ENCODE measurements around the gene SPTBN5.

SPTBN5 gene

DNA sequence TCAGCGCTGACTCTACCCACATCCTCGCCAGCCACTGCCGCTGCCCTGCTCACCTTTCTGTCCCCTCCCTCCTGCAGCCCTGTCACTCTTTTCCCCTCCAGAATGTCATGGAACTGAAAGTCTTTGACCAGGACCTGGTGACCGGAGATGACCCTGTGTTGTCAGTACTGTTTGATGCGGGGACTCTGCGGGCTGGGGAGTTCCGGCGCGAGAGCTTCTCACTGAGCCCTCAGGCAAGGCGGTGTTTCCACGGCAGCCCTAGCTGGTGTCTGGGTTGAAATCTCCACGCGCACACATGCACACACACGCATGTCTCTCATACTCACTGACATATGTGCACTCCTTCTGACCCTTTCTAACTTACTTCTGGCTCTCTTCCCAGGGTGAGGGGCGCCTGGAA lies 53.2 kb downstream of the SPTBN5 start:
- no peak for DNase-seq

DNA sequence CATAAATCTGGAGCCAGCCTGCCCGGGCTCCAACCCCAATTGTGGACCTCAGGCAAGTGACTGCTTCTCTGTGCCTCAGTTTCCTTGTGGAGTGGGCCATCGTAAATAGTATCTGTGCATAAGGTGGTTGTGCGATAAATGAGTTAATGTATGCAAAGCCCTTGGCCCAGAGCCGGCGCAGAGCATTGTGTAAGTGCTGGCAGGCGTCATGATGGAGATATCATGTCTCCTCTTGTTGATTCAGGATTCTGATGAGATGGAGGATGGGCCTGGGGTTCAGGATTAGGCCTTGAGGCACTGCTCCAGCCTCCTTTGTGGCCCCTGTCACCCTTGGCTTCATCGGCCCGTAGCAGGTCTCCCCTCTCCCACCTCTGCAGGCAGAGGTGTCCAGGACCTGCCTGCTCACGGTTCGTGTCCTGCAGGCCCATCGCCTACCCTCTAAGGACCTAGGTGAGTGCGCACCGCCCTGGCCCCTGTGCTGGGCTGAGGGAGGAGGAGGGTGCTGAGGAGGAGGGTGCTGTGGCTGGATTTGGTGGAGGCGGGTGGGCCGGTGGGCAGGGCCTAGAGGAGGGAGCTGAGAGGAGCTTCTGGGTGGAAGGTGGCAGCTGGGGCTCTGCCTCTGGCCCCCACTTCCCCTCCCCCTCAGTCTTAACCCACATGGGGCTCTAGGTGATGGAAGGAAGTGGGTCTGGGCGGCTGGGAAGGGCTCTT lies 53.9 kb downstream of the SPTBN5 start:
- DNase-seq, result no peak

DNA sequence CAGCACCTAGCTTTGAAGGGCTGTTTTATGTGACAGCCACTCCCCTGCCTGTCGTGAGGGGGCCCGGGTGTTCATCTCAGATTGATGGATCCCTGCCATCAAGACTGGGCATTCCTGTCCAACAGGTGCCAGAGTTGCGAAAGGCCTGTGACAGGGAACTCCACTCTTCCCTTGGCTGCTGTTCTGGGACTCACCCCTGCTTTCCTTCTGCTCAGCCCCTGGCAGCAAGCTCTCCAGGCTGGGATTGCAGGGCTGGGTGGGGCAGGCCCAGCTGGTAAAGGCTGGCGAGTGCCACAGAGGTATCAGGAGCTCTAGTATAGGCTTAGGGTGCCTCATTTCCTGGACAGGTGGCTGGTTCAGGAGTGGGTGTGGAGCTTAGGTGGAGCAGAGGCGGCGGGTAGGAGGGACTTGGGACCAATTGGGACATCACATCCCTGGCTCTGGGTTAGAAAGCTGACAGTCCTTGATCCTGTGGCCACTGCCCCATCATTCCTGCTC lies 55.4 kb downstream of the SPTBN5 start, which contains the start of gene PLA2G4B:
Gene PLA2G4B, plus strand, starts transcription at position 448 of the 498 bp plus-strand sequence. CDS start 67 bp downstream, outside the sequence.
- DNase-seq, result no peak

DNA sequence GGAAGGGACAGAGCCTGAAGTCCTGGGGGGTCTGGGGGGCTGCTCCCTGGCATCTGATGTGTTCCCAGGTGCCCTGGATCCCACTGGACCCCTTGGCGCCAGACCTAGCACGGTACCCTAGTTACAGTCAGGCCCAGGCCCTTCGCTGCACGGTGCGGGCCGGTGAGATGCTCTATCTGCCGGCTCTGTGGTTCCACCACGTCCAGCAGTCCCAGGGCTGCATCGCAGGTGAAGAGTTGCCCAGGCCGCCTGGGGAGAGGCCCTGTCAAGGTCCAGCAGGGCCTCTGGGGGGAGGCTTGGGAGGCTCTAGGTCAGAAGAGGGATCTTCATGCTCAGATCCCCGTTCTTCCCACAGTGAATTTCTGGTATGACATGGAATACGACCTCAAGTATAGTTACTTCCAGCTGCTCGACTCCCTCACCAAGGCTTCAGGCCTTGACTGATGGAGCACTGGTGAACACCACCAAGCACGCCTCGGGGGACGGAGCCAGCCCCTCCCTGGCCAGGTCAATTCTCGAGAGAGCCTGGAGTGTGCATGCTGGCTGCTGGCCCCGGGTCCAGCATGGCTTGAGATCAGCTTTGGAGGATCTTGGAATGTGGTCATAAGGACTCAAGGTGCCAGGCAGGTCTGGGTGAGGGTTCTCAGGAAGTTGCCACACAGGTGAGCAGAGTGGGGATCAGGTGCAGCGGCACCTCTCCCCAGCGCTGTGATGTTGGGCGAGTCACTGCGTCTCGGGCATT lies 57.0 kb downstream of the SPTBN5 start:
- DNase-seq, result no peak

DNA sequence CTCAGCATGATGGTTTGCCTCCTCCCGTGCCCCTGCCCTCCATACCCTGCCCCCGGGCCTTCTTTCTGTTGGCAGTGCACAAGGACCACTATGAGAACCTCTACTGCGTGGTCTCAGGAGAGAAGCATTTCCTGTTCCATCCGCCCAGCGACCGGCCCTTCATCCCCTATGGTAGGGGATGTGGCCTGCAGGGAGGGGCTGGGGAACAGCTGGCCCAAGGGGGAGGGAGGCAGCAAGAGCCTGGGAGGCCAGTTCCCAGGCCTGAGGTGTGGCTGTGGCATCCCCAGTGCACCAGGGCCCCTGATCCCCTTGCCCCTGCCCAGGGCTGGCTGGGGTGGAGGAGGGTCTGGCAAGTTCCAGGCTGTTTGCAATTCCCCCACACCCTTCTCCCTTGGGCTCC lies 57.8 kb downstream of the SPTBN5 start:
- DNase-seq, result no peak

DNA sequence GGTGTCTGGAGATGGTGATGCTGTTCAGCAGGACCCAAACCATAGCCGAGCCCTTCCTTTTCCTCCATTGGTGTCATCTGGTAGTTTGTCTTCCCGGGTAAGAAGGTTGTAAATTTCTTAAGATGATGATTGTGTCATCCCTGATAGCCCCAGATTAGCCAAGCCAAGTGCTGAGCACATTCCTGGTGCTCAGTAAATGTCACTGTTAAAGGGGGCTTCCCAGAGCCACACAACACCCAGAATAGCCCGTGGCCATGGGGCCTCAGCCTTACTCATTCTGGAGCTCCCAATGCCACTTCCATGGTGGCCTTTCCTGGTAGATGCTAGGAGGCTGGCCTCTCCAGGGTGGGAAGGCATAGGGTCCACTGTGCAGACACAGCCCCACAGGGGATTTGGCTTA lies 59.8 kb downstream of the SPTBN5 start:
- no peak for DNase-seq

DNA sequence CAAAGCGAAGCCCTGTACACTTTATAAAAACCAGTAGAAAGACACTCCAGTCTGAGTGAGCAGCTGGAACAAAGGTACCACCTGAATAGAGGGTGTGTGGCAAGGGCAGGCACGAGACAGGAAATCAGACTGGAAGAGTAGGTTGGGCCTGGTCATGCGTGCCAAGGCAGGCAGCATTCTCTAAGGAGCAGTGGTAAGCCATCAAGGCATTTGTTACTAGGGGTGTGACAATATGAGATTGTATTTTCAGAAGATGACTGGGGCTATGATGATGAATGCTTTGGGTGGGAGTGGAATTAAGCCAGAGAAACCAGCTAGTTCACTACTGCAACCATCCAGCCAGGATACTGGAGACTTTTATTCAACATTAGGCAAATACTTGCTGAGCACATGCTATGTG lies 61.0 kb downstream of the SPTBN5 start:
- DNase-seq, result no peak

DNA sequence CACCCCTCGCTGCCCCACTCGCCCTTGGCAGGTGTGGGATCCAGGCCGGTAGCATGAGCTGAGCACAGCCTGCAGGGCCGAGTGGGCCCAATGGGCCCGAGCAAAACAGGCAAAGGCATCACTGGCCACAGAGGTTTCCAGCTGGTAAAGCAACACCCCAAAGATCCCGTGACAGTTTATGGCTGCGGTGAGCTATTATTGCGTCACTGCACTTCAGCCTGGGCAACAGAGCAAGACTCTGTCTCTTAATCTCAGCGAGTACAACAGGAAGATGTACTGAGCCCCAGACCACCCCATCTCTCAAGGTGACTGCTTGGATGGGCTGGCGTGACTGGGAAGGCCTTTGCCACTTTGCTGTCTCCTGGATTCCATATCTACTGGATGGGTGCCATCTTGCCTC lies 61.6 kb downstream of the SPTBN5 start:
- no peak for DNase-seq

DNA sequence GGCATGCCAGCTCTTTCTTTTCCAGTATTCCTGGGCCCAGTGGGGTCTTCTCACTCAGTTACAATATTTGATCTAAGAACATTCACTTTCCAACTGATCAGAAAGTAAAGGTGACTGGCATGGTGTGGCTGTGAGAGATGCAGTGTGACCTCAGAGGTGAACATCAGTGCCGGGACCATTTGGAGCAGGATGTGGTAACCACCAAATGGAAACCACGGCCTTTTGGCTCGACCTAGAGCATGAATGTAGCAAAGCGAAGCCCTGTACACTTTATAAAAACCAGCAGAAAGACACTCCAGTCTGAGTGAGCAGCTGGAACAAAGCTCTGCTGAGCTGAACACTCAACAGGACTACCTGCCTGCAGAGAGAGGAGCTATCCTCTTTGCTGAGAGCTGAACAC lies 62.6 kb downstream of the SPTBN5 start:
- peak in 1 of 2 experiments; percentile 6 for DNase-seq

DNA sequence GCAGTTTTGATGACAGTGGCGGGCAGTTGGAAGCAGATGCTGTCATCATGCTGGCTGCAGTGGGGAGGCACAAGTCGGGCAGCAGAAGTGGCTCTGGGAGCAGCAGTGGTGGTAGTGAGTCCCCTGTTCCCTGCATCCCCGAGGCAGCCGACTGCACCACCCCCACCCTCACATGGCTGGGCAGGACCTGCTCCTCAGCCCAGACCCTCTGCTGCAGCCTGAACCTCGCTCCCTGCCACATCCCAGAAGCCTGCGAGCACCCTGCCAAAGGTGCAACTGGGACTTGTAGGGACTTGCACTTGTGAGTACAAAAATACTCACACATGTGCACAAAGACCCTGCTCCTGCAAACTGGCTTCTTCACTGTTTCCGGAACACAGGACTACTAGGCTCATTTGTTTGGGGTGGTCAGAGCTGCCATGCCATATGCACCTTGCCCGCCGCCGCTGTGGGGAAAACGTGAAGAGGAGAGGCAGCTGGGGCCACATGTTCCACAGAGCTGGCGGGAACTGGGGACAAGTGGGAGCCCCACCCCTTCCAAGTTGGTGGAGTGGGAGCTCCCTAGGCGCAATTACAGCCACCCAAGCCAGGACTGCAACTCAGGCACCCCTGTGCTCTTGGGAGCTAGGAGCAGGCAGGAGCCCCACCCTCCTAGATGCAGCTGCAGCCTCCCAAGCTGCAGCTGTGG lies 63.8 kb downstream of the SPTBN5 start:
- DNase-seq, result no peak

DNA sequence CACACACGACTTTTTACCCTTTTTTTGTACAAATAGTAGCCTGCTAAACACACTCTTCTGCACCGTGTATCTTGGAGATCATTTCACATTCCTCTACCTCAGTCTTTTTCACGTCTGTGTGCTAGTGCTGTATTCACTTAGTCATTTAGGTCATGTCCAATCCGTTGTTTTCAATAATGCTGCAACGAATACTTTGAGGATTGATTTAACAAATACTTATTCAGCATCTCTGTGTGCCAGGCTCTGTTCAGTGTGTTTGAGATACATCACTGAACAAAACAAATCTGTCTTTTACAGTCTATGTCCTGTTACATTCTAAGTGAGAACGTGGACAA lies 65.1 kb downstream of the SPTBN5 start:
- no peak for DNase-seq

DNA sequence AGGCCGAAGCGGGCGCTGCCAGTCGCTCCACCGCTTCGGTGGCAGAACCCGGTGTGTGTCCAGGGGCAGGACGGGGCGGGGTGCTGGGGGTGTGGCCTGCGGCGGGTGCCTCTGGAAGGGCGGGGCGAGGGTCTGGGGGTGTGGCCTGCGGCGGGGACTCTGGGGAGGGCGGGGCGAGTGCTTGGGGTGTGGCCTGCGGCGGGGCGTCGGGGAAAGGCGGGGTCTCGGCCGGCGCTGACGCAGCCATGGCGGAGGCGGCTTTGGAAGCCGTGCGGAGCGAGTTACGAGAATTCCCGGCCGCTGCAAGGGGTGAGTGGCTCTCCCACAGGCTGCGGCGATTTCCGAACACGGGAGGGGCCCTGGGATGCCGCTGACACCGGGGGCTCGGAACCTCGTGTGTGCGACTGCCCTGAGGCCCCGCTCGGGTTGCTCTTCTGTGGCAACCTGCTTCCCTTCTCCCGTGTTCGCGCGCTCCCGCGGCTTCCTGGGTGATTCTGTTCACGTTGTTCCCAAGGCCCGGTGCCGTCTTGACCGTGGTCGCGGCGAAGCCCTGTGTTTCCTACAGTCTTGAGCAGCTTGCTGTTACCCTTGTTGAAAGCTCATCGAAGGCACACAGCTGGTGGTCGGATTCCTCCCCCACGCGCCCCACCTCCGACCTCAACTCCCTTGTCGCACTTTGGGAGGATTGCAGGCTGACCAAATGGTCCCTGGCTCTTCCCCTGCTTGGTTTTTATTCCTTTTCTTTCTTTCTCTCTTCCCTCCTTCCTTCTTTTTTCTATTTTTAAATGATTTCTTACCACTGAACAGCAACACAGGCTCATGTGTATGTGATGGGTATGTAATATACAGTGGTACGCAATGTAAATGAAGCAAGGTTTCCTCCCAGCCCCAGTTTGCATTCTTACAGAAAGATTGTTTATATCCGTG lies 65.7 kb downstream of the SPTBN5 start, which contains the start of gene JMJD7:
Gene JMJD7, plus strand, starts transcription at position 213 of the 927 bp plus-strand sequence. Its CDS starts 33 bp downstream, at position 246.
- peak; percentile 91 to 99 for DNase-seq

DNA sequence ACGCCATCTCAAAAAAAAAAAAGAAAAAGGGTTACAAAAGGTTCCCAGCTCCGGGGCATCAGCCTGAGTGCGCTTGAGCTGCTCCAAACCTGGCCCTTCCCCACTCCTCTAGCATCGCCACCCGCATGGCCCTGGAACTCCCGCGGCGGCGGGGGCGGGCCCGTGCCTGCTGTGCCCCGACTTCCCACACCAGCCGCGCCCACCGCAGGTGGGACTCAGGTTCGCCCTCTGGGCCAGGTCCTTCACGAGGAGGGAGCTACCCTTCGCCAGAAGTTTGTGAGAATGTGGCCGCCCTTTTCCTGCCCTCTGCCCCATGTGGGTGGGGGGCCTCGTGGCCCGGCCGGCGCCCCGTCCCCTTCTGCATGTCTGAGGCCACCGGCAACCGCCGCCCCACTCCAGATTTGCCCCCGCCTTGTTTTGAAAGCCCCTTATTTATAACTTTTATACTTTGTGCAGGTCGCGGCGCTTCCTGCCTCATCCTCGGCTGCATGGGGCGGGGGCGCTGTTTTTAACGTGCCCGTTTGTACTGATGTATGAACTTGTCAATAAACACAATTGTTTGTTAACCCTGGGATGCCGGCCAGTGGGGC lies 66.5 kb downstream of the SPTBN5 start:
- peak; percentile 22 to 29 for DNase-seq

DNA sequence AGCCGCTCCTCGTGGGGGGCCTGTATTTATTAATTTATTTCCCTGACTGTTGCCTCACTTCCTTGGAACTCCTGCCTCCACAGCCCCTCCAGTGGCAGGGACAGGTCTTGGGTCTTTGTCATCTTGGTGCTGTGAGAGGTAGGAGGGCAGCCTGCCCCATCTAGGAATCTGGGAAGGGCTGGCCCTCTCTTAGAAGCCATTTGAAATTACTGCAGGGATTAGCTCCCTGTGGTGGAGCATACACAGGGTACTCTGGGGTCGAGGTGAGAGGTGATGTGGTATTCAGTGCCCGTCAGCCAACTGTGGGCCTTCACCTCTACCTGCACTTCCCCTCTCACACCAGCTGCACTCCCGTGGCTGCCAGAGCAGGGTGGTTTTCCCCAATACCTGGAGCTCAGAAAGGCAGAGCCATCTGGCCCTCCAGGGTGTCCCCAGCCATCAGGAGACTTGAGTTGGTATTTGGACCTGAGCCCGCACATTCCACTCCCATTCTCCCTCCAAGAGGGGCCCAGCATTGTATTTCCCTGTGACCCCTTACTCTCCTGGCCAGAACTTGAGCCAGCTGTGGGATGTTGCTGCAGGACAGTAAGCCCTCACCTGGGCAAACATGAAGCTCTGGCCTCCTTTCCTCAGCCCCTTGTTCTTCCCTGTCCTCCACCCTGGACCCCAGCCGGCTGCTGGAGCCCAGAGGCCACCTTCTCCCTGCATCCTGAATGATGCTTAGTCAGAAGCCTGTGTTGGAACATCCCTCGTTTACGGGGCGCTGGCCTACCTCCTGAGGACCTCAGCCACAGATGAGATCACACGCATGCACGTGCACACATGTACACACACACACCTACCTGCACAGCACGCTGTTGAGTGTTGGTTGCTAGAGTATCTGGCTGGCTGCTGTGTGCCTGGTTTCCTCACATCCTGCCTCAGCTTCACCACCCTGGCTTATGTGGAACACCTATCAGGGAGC lies 68.0 kb downstream of the SPTBN5 start:
- DNase-seq, result no peak

DNA sequence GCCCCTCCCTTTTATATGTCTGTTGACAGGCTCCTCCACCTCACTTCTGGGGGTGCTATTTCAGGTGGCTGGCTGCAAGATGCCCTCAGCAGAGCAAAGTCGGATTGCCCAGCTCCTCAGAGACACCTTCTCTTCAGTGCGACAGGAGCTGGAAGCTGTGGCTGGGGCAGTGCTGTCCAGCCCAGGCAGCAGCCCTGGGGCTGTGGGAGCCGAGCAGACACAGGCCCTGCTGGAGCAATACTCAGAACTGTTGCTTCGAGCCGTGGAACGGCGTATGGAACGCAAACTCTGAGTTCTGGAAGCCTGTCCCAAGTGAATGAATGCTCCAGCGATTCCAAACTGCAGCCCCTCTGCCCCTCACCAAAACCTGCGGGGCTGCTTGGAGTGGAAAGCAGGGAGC lies 68.7 kb downstream of the SPTBN5 start:
- DNase-seq, result no peak

DNA sequence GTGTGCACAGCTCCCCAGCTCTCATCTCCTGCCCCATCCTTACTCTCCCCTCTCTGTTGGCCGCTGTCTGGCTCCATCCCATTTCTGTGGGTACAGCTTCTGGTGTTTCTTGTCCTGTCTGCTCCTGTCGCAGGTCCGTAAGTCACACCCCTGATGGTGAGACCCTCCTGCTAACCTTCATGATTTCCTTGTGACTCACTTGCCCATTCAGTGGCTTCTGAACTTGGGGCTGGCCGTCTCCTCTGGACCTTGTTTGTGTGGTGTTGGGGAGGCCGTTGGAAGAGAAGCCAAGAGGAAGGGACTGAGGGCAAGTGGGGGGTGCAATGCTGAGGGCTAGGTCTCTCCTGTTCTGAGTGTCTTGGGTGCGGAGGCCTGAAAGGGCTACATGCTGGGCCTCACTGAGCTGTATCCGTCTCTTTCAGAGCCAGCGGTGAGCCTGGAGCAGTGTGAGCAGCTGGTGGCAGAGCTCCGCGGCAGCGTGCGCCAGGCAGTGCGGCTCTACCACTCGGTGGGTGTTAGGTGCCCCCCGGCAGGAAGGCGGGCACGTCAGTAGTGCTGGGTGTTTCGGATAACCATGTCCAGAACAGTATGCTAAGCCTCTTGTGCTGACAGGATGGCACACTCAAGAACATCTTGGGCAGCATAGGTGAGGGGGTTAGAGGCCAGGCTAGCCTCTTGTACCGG lies 69.6 kb downstream of the SPTBN5 start:
- no peak for DNase-seq

DNA sequence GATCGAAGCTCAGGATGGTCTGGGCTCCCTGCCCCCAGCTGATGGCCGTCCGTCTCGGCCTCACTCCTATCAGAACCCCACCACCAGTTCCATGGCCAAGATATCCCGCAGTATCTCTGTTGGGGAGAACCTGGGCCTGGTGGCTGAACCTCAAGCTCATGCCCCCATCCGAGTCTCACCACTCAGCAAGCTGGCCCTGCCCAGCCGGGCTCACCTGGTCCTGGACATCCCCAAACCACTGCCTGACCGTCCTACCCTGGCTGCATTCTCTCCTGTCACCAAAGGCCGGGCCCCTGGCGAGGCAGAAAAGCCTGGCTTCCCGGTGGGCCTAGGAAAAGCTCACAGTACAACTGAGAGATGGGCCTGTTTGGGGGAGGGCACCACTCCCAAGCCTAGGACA lies 70.4 kb downstream of the SPTBN5 start:
- DNase-seq, result no peak

DNA sequence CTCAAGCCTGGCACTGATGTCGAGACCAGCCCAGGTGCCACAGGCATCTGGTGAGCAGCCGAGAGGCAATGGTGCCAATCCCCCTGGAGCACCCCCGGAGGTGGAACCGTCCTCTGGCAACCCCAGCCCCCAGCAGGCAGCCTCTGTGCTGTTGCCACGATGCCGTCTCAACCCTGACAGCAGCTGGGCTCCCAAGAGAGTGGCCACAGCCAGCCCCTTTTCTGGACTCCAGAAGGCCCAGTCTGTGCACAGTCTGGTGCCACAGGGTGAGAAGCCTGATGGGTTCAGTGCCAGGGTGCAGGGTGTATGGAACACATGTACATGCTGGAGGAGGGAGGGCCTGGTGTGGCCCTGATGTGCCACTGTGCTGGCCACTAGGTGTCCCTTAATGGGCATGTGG lies 70.9 kb downstream of the SPTBN5 start:
- DNase-seq, result no peak

DNA sequence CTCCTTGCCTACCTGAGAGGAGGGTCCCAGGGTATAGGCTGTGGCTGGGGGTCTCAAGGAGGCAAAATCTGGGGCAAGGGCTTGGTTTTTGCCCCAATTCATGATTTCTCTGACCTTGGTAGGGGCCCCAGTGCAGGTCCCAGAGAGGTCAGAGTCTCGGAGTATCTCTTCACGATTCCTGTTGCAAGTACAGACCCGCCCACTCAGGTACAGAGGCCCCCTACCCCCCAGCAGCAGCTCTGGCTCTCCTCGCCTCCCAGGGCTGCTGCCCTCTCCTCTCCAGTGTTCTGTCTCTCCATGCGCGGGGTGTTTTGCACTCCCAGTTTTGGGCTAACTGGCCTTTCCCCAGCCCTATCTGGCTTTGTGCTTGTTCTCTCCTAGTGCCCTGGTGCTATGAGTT lies 71.4 kb downstream of the SPTBN5 start:
- DNase-seq, result no peak

DNA sequence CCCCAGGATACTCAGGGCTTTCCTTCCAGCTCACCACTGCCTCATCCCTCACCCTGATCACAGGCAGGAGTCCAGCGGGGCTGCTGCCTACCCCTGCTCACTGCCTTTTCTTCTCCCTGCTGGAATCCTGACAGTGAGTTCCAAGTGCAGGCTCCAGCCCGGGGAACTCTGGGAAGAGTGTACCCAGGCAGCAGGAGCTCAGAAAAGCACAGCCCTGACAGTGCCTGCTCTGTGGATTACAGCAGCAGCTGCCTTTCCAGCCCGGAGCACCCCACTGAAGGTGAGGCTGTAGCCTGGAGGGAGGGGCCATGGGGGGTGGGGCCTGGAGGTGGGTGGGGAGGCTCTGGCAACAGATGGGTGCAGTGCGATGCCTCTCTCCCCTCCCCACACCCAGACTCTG lies 72.0 kb downstream of the SPTBN5 start:
- DNase-seq, result no peak

Data from stimulated activated CD4-positive, alpha-beta T cell treated with anti-CD3 and anti-CD28 coated beads, Interleukin-4, amount 100 ng/mL, for 4 hours (primary cell).